Panc1 (cell line): ENCODE results near the gene TREML4. TPM values are rescaled to one million over a fixed set of nuclear protein-coding genes. Genes with fewer than 3 reads are reported as not detected.

Source experiments
- ATAC-seq: fragments of 200-7000 bp; cut with Tn5 transposase; 2 replicates; pipeline ENCODE4 v1.9.1; 2020; ENCODE audit warnings: mild to moderate bottlenecking, moderate library complexity
- BruUV-seq: library from RNA; stranded (reverse); fragments of 400-500 nt; replicated peaks from 2 replicates; lab custom pipeline; 2021; lab: Mats Ljungman, UMichigan
- CTCF ChIA-PET: fragments of 300-600 bp; sonication (Branson Sonifier 250); formaldehyde crosslinking; loops from one replicate; lab custom pipeline; 2022; ENCODE audit warnings: antibody characterized with exemption; lab: Charles Lee
- POLR2A ChIA-PET: fragments of 300-600 bp; sonication (Branson Sonifier 250); formaldehyde crosslinking; loops from one replicate; lab custom pipeline; 2022; ENCODE audit warnings: antibody characterized with exemption; lab: Charles Lee
- DNase-seq: peaks from one replicate; pipeline ENCODE4 v3.0.0-alpha.2; 2010; ENCODE audit warnings: low read depth, low spot score
- H3K27ac ChIP-seq: 2 replicates; pipeline ENCODE4 v1.5.1; 2011; ENCODE audit warnings: mild to moderate bottlenecking, low read length, inconsistent platforms
- H3K27me3 ChIP-seq: fragments of 200-500 bp; sonication (Bioruptor generic); 2 replicates; pipeline ENCODE4 v1.6.0; 2014; ENCODE audit warnings: low read length, inconsistent platforms; ENCODE audit not compliant: control insufficient read depth, insufficient read depth
- H3K36me3 ChIP-seq: fragments of 200-500 bp; sonication (Bioruptor generic); 2 replicates; pipeline ENCODE4 v1.5.1; 2014; ENCODE audit warnings: inconsistent platforms, mild to moderate bottlenecking, low read length, moderate library complexity; ENCODE audit not compliant: control insufficient read depth, insufficient read depth
- H3K4me1 ChIP-seq: 2 replicates; pipeline ENCODE4 v1.5.1; 2011; ENCODE audit warnings: inconsistent platforms, mild to moderate bottlenecking, low read length, moderate library complexity; ENCODE audit not compliant: control insufficient read depth, insufficient read depth
- H3K4me3 ChIP-seq, 2 experiments: 2 replicates each; pipeline ENCODE4 v1.5.1; 2011 to 2012; ENCODE audit warnings: low read depth in 2 of 2, low read length in 2 of 2, mild to moderate bottlenecking in 2 of 2, inconsistent platforms in 1 of 2, moderate library complexity in 1 of 2
- H3K9me3 ChIP-seq: fragments of 200-500 bp; sonication (Bioruptor generic); 2 replicates; pipeline ENCODE4 v1.5.1; 2014; ENCODE audit warnings: low read depth, mild to moderate bottlenecking, inconsistent platforms, low read length, moderate library complexity; ENCODE audit not compliant: control insufficient read depth, insufficient read depth
- CTCF ChIP-seq: fragments of 450-650 bp; IDR thresholded peaks from 2 replicates; pipeline ENCODE4 v1.5.1; 2017; ENCODE audit warnings: mild to moderate bottlenecking
- POLR2AphosphoS5 ChIP-seq: IDR thresholded peaks from 2 replicates; pipeline ENCODE4 v1.6.1; 2012; ENCODE audit warnings: mild to moderate bottlenecking, low read depth, low read length, moderate library complexity
- REST ChIP-seq, 2 experiments: IDR thresholded peaks; 2 replicates each; pipeline ENCODE4 v1.6.1; 2011 to 2012; ENCODE audit warnings: low read depth in 2 of 2, control low read depth in 1 of 2, low read length in 1 of 2, mild to moderate bottlenecking in 1 of 2, moderate library complexity in 1 of 2; ENCODE audit not compliant: insufficient read depth in 1 of 2
- SIN3A ChIP-seq: IDR thresholded peaks from 2 replicates; pipeline ENCODE4 v1.6.1; 2012; ENCODE audit warnings: low read depth, mild to moderate bottlenecking, low read length, moderate library complexity, borderline replicate concordance; ENCODE audit not compliant: insufficient read depth
- TCF7L2 ChIP-seq: IDR thresholded peaks from 2 replicates; pipeline ENCODE4 v1.6.1; 2011; ENCODE audit warnings: mild to moderate bottlenecking, low read depth, low read length, inconsistent platforms
- in situ Hi-C: cut with HindIII; loops from 2 replicates; pipeline ENCODE4 v1.10.0; 2016; ENCODE audit warnings: low sequenced_read_pairs, low pct_unique_long_range_greater_than_20kb
- intact Hi-C: fragments of 100-400 bp; cut with micrococcal nuclease; formaldehyde crosslinking; loops from one replicate; pipeline ENCODE4 v1.10.0; 2022; ENCODE audit not compliant: unreplicated experiment
- total RNA-seq: library from RNA; stranded (reverse); gene quantifications from one replicate; pipeline ENCODE4 v1.2.1, GENCODE V29; 2021; ENCODE audit not compliant: unreplicated experiment

TREML4 gene
- total RNA-seq, 1 experiment from 2014 or later: not detected

- ChIA-PET CTCF (interaction anchor here (0.6 kb wide), 1 partner anchor 41 kb away, joined by 3 read pairs; no protein-coding TSS in a partner anchor), POLR2A (no interaction called here)
- DNase-seq: no peak
- no TSS peak for BruUV-seq
- no peak for ATAC-seq
- no peak for TF ChIP-seq TCF7L2
- TF ChIP-seq CTCF: no peak
- TF ChIP-seq REST (IDR thresholded peaks at IDR 0.05; ENCODE audit: insufficient read depth in 1 of 2, low read depth in 2 of 2, low read length in 1 of 2): no peak
- no peak for TF ChIP-seq POLR2AphosphoS5
- no peak for TF ChIP-seq SIN3A
- intact Hi-C loops: no loop called here
- Histone ChIP-seq H3K4me3 (no peak overlapping the region), H3K36me3 (no peaks in the 10 kb centered on the region), H3K4me1 (no peaks in the 10 kb centered on the region), H3K27me3 (peaks cover 3% of the 10 kb centered on the region; the same call in 1 of the 2 replicates), H3K9me3 (no peaks in the 10 kb centered on the region), H3K27ac (no peak overlapping the region)
- in situ Hi-C loops: no loop called here
These were observed 27.0 kb downstream of the TREML4 start for GRCh38 chr6:41255110-41255509.

DNA sequence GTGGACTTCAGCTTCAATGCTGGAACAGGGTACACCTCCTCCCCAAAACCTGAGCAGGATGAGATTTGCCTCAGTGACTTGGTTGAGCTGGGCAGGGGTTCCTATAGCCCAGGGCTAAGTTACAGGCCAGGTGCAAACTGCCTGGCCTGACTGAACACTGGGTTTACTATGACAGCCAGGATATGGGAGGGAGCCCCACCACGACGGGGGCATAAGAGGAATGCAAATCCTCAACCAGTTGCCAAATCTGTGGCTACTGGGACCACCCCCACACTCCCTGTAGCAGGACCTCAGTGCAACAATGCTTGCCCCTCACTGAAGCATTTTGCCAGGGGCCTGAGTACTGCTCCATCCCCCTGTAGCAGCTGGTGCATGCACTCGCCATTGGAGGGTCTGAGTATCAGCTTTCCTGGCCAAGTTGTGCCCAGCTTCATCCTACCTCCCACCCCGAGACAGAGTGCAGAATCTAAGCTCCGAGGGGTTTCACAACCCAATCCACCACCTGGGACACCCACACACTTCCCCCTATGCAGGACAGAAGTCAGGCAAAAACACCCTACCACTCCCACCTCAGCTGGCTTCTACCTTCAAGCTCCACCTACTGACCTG, 27.6 kb downstream of the TREML4 start:
- intact Hi-C loops: no loop called here
- ChIA-PET POLR2A (interaction anchor here (0.6 kb wide), 1 partner anchor 73 kb away, joined by 3 read pairs; no protein-coding TSS in a partner anchor), CTCF (no interaction called here)
- ATAC-seq (no peak), DNase-seq (no peak)
- Histone ChIP-seq H3K4me3 (no peak overlapping the region), H3K27me3 (peaks cover 3% of the 10 kb centered on the region; the same call in 1 of the 2 replicates), H3K9me3 (no peaks in the 10 kb centered on the region), H3K4me1 (no peaks in the 10 kb centered on the region), H3K36me3 (no peaks in the 10 kb centered on the region), H3K27ac (no peak overlapping the region)
- TF ChIP-seq POLR2AphosphoS5 (no peak), REST (IDR thresholded peaks at IDR 0.05; ENCODE audit: insufficient read depth in 1 of 2, low read depth in 2 of 2, low read length in 1 of 2) (no peak), TCF7L2 (no peak), SIN3A (no peak), CTCF (no peak)
- BruUV-seq: no TSS peak
- in situ Hi-C loops: no loop called here
